Measurements from ENCODE around the gene ISCU.

DNA sequence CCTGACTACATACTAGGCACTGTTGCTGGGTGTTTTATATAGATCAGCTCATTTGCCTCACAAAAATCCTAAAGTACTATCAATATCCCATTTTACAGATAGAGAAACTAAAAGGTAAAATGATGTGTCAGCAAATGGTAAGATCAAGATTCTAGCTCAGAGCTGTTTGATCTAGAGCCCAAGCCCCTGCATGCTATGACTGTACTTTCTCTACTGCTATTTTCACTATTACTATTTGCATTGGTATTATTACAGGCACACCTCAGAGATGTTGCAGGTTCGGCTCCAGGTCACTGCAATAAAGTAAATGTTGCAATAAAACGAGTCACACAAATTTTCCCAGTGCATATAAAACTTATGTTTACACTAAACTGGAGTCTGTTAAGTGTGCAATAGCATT is 10.9 kb downstream of the ISCU start:
- TF ChIP-seq, protein P1, sequence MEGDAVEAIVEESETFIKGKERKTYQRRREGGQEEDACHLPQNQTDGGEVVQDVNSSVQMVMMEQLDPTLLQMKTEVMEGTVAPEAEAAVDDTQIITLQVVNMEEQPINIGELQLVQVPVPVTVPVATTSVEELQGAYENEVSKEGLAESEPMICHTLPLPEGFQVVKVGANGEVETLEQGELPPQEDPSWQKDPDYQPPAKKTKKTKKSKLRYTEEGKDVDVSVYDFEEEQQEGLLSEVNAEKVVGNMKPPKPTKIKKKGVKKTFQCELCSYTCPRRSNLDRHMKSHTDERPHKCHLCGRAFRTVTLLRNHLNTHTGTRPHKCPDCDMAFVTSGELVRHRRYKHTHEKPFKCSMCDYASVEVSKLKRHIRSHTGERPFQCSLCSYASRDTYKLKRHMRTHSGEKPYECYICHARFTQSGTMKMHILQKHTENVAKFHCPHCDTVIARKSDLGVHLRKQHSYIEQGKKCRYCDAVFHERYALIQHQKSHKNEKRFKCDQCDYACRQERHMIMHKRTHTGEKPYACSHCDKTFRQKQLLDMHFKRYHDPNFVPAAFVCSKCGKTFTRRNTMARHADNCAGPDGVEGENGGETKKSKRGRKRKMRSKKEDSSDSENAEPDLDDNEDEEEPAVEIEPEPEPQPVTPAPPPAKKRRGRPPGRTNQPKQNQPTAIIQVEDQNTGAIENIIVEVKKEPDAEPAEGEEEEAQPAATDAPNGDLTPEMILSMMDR (optimal IDR thresholded peaks at IDR 0.05 in 1 of 3, IDR thresholded peaks at IDR 0.05 in 1 of 3, conservative IDR thresholded peaks at IDR 0.05 in 1 of 3; ENCODE audit: extremely low read depth in 1 of 3, insufficient read depth in 2 of 3, low read length in 3 of 3), result no peak
- no peak for TF ChIP-seq EZH2 (IDR thresholded peaks at IDR 0.05; ENCODE audit: low read length)

Data from keratinocyte (primary cell).